GM21367 (cell line): ENCODE data around the gene LPAR2.
A peak's percentile ranks its signal among the peaks of the same experiment; 100 is the strongest.
"Not testable (repeated sequence)": the region's sequence is repeated elsewhere in the genome, so short reads cannot be mapped to it uniquely, and the experiment has no call there.

ENCODE experiments used
- ATAC-seq: cut with Tn5 transposase; IDR thresholded peaks from one replicate; pipeline ENCODE4 v1.9.1; 2021; ENCODE audit not compliant: unreplicated experiment

Gene LPAR2

DNA sequence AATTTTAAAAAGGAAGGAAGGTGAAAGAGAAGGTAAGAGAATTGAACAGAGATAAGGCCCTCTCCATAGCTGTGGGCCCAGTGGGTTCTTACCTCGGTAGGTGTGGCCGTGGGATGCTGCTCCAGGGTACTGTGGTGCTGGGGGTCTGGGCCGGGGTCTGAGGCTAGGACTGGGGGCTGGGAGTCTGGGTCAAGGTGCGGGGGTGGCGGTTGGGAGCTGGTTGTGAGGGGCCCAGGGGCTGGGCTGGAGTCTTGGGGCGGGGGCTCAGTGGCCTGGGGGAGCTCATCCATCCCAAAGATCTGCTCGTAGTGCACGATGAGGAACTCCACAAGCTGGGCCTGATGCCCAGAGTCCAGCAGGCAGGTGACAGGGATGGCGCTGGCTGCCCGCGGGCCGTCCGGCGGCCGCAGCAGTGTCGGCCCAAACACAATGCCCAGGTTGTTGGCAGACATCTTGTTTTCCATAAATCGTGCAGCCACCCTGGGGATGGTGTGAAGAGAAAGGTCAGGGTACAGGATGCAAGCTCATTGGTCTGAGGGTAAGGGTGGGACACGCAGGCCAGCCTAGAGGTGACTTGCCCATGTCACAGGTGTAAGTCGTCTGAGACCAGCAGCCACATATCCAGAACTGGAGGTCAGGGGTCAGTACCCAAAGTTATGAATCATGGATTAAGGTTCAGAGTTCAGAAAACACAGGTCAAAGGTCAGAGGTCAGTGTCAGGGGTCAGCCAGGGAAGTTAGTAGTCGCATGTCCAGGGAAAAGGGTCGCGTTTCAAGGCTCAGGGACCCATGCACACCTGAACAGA, 5.9 kb upstream of the LPAR2 start:
- ATAC-seq = no peak

DNA sequence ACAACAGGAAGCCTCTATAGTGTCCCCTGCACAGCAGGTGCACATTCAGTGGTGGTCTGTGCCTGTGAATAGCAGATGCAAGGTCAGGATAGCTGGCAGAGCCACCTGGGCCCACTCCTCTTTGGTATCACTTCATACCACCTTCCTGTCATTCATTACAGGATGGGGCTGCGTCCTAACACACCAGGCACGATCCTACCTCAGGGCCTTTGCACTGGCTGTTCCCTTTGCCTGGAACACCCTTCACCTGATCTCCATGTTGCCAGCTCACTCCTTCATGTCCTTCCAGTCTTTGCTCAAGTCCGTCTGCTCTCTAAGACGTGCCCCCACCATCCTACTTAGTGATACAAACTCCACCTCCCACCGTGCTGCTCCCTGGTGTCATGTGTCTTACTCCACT, 4.6 kb upstream of the LPAR2 start:
- ATAC-seq = no peak

DNA sequence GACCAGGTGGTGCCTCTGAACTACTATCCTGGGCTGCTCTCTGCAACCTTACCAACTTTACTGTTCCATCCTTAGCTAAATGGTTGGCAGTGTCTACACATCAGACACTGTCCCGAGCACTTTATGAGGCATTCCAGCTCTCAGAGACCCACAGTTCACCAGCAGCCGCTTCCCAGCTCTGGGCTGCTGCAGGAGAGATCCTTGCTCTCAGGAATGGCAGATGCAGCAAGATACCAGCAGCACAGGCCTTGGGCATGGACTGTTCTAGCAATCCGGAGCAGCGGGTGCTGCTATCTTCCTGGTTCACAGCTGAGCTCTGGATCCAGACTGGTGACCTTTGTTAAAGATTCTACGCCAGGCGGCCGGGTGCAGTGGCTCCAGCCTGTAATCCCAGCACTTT, 3.3 kb upstream of the LPAR2 start:
- no peak for ATAC-seq

DNA sequence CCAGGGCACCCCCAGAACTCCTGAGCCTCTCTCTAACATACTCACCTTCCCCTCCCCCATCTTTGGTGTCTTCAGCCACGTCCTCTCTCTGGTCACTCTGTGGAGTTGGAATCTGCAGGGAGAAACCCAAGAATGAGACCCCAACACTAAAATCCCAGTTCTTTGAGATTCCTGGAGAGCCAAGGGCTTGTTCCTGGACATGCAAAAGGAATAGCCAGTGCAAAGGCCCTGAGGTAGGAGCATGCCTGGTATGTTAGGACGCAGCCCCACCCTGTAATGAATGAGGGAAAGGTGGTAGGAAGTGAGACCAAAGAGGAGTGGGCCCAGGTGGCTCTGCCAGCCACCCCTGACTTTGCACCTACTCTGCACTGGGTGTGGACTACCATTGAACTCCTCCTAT, 2.4 kb upstream of the LPAR2 start:
- no peak for ATAC-seq

DNA sequence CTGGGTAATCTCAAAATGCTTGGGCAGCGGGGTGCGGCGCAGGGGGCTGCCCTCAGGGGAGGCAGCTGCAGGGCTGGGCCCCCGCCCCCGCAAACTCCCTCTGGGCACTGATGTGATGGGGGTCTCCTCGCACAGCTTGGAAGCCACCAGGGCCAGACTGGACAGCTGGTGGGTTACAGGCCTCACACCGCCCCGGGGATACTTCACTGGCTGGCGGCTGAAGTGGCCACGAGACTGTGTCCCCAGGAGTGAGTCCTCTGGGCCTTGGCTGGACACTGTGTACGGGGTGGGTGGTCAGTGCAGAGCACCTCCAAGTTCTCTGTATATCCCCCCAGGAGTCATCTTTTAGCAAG, 2.0 kb upstream of the LPAR2 start:
- no peak for ATAC-seq

DNA sequence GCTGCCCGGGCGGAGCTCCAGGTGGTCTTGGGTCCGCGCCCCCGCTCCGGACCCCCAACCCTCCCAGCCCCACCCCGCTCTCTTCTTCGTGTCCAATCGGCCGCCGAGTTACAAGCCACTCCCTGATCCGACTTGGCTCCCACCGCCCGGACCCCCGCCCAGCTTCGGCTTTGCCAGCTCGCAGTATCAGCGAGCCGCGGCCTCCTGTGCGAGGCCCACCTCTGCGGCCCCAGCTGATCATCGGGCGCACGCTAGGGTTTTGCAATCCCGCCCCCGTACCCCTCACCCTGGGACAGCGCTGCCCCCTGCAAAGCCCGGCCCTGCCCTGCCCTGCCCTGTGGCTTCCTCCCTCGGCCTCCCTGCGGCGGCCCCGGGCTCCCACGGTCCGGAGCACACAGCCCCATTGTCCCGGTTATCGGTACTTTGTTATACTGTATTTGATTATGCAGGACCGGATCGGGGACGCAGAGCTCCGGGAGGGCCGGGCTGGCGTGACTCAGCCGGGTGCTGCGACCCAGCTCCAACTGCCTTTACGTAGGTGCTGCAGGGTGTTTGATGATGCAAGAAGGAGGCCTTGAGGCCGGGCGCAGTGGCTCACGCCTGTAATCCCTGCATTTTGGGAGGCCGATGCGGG, 598 bp upstream of the LPAR2 start:
- ATAC-seq = no peak

DNA sequence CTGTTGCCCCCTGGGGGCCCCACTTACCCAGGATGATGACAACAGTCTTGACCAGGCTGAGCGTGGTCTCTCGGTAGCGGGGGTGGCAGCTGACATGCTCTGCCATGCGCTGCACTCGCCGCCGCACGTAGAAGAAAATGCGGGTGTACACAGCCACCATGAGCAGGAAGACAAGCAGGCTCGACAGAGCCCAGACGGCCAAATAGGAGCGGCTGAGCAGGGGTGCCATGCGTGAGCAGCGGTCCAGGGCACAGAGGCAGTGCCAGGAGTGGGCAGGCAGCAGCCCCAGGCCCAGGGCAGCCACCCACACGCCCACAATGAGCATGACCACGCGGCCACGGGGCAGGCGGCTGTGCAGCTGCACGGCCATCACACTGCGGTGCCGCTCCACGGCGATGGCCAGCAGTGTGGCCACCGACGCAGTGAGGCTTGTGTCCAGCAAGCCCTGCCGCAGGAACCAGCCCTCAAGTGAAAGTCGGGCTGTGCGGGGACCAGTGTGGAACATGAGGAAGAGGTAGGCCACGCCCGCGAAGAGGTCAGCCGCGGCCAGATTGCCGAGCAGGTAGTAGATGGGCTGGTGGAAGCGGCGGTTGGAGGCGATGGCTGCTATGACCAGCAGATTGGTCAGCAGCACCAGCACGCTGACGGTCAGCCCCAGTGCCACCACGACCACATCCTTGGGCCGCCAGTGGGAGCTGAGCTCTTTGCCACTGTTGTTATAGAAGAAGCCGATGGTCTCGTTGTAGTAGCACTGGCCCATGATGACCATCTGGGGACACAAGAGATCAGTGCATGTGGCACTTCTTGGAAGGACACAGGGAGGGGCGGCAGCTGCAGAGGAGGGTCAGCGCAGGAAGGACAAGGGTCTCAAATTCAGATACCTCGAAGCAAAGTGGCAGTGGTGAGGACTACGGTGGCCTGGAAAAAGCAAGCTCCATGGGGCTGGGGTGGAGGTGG, 1.2 kb downstream of the LPAR2 start:
- ATAC-seq = no peak

DNA sequence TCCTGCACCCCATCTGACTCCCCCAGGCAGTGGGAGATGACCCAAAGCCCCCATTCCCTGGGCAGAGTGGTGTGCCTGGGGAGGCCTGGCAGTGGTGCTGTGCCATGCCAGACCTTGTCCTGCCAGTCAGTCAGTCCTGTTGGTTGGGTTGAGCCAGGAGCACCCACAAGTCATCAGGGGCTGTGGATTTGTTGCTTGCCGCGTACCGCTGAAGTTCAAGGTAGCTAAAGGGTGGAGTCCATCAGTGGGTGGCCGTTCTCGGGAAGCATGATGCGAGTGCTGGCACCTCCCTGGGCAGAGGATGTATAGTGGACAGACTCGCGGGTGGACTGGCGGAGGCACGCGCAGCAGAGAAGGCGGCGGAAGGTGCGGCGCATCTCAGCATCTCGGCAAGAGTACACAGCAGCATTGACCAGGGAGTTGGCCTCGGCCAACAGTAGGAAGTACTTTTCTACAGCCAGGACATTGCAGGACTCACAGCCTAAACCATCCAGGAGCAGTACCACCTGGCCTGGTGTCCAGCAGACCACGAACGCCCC, 3.9 kb downstream of the LPAR2 start:
- ATAC-seq = no peak

DNA sequence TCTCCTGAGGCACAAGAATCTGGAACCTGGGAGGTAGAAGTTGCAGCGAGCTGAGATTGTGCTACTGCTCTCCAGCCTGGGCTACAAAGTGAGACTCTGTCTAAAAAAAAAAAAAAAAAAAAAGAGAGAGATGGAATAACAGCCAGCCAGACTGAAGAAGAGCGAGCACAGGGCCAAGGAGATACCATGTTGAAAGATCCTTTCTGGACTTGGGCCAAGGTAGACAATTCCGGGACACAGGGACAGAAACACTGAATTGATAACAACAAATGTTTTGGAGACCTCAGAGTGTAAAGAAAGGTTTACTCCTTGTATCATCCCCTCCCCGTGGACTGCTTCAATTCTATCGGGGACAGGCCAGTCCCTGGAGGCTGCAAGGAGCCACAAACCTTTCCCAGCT, 4.6 kb downstream of the LPAR2 start:
- no peak for ATAC-seq

DNA sequence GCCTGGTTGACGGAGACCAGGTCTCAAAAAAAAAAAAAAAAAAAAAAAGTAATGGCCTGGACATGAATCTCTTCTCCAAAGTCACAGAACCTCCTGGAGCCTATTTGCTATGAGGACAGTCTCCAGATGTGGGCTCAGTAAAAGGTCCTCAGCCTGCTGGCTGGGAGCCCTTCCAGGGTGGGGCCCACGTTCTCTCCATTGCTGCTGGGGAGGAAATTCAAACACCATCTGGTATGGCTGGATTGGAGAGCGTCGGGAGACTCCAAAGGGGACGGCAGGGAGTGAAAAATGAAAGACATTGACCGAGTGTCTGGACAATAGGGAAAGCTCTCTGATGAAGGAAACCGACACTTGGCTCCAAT, 8.2 kb downstream of the LPAR2 start:
- no peak for ATAC-seq

DNA sequence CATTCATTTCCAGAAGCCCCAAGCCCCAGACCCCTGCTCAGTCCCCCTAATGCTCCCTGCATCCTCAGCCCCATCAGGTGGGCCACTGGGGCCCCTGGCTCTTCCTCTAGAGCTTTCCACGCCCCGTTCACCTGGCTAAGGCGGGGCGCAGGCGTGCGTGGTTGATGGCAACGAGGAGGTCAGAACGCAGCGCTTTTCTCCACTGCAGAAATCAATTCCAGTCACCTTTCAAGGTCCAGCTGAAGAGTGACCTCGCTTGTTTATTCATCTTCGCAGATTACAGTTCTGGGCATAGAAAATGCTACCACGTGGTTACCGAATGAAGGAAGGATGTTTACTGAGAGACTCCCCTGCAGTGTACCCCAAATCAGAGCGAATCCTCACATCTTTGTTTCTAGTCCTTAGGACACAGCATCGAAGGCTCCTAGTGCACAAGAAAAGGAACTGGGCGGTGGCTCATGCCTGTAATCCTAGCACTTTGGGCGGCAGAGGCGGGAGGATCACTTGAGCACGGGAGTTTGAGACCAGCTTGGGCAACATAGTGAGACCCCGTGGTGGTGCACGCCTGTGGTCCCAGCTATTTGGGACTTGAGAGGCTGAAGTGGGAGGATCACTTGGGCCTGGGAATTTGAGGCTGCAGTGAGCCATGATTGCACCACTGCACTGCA, 8.7 kb downstream of the LPAR2 start:
- no peak for ATAC-seq

DNA sequence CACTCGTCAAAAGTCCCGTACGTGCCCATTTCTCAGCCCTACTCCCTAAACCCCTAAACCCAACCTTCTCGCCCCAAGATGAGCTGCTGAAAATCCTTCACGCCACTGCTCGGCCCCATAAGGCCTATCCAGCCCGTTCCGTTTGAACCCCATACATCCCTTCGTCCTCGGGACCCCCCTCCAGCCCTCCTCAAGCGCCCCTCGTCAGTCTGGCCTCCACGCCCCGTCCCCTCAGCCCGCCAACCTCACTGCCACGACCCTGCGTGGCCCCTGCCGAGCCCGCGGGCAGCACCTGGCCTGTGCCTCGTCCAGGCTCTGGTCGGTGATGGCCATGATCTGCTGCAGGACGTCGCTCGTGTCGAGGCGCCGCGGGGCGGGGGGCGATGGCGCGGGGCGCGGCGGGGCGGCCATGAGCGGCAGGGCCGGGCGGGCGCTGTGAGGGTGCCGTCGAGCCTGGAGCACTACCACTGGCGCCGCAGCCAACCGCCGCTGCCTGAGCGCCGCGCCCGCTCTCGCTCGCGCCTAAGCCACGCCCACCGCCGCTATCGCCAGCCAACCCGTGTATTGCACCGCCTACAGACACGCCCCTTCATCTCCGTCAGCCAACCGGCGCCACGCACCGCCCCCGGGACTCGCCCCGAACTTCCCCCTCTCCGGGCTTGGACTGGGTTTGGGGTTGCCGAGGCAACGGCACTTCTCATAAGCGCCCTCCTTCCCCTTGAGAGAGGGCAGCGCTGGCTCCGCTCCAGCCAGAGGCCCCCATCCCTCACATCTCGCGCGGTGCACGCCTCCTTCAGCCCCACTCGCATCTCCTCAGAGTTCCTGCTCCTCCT, 9.6 kb downstream of the LPAR2 start, which contains the start of gene PBX4:
Gene PBX4, minus strand, starts transcription at position 469 of the 833 bp plus-strand sequence. Its CDS starts 58 bp downstream, at position 411.
- ATAC-seq = peak; percentile 92

DNA sequence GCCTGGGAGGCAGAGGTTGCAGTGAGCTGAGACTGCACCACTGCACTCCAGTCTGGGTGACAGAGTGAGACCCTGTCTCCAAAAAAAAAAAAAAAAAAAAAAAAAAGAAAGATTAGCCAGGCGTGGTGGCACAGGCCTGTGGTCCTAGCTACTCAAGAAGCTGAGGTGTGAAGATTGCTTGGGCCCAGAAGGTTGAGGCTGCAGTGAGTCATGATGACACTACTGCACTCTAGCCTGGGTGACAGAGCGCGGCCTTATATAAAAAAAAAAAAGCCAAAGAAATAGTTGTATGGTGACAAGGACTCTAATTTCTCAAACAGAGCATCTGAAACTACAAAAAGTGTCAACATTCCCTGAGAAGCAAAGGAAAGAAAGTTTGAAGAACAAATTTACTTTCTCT, 12.9 kb downstream of the LPAR2 start:
- no peak for ATAC-seq

DNA sequence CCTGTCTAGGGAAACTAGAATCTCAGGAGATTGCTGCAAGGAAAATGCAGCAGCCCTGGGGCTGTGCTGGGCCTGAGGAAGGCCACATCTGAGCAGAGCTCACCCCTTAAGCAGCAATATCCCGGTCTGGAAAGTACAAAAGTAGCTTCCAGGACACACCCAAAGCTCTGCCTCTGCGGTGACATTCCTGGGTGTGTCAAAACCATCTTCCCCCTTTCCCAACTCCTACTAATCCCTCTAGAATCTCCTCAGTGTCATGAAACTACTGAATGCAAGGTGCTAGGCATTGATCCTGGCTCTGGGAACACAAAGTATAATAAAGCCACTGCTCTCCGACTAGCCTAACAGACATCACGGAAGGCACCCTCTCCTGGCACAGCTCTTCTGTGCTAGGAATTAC, 14.5 kb downstream of the LPAR2 start:
- no peak for ATAC-seq

DNA sequence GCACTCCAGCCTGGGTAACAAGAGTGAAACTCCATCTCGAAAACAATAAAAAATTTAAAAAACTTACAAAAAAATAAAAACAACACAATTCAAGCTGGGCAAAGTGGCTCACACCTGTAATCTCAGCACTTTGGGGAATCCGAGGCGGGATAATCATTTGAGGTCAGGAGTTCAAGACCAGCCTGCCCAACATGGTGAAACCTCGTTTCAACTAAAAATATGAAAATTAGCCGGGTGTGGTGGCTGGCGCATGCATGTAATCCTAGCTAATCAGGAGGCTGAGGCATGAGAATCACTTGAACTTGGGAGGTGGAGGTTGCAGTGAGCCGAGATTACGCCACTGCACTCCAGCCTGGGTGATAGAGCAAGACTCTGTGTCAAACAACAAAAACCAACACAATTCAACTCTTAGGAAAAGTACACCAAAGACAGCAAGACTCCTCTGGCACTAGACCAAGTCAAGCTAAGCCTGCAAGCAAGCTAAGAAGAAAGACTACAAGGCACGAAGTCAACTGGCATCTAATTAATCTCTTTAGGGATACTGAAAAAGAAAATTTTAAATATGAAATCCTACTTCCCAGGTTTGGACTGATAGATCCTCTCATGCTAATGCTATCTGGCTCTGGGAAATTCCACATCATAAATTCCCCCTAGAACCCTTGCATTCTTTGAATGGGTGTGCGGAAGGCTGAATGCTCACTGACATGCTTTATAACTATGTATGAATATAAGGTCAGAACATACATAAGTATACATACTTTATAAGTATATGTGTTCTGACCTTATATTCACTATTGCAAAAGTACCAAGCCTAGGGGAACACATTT, 17.4 kb downstream of the LPAR2 start:
- ATAC-seq = no peak

DNA sequence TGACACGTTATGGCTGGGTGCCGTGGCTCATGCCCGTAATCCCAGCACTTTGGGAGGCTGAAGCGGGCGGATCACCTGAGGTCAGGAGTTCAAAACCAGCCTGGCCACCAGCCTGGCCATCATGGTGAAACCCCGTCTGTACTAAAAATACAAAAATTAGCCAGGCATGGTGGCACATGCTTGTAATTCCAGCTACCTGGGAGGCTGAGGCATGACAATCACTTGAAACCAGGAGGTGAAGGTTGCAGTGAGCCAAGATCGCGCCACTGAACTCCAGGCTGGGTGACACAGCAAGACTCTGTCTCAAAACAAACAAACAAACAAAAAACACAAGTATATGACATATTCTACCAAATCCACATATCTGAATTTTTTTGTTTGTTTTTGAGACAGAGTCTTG, 21.3 kb downstream of the LPAR2 start:
- not testable (repeated sequence) for ATAC-seq

DNA sequence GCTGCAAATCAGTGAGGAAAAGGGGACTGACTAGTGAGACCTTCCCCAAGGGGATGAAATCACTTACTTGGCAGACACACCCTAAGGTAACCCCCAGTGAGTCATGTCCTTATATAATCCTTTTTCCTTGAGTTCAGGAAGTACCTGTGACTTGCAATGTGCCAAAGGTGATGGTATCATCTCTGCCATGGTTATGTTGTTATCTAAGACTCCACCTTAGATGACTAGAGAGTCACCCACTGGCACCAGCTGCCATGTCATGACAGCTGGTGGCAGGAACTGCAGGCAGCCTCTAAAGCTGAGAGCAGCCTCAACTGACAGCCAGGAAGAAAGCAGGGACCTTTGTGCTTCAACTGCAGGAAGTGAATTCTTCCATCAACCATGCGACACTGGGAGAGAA, 22.0 kb downstream of the LPAR2 start:
- no peak for ATAC-seq

DNA sequence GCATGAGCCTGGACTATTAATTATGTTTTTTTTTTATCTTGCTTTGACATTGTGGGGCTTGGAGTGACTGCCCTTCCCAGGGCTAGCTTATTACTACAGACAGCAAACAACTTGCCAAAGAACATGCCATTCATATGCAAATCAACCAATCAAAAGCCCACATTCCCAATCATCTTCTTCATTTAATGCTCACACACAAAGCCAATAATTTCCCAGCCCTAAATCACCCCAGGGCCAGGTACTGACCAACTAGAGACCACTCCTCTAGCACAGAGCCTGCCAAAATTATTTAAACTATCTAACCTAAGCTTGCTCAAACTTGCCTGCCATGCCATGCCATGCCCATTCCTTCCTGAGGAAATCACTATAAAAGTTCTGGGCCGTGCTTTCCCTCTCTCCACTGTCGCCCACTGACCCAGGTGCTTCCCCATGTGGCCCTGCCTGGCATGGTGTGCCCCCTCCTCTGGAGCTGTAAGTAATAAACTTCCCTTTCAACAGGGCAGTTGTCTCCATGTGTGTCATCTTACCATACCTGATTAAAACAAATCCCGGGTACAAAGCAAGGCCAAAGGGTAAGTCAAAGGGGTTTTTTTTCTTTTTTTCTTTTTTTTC, 25.2 kb downstream of the LPAR2 start:
- ATAC-seq = no peak
